GM12801 (cell line): ENCODE results near the gene ADGRG6.

ENCODE experiments used
- CTCF ChIP-seq: IDR thresholded peaks from one replicate; pipeline ENCODE4 v1.5.1; 2011; ENCODE audit warnings: control low read depth; ENCODE audit not compliant: insufficient read length; ENCODE audit errors: extremely low read depth

Gene ADGRG6

DNA sequence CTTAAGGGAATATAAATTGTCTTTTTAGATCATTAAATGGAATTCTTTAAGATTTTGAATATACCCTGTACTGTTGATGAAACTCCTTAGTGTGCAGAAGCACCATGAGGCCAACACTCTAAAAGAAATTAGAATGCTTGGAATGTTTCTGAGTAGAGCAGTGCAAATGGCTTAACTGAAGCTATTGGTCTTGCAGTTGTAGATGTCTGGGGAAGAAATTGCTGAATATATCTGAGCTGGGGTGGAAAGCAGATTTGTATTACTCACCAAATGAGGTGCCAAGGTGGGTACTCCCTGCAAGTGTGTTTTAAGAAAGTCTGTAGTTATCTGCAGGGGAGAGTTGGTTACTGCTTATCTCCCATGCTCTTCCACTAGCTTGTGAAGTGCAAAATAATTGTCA is 119.0 kb downstream of the ADGRG6 start:
- TF ChIP-seq CTCF, result no peak

DNA sequence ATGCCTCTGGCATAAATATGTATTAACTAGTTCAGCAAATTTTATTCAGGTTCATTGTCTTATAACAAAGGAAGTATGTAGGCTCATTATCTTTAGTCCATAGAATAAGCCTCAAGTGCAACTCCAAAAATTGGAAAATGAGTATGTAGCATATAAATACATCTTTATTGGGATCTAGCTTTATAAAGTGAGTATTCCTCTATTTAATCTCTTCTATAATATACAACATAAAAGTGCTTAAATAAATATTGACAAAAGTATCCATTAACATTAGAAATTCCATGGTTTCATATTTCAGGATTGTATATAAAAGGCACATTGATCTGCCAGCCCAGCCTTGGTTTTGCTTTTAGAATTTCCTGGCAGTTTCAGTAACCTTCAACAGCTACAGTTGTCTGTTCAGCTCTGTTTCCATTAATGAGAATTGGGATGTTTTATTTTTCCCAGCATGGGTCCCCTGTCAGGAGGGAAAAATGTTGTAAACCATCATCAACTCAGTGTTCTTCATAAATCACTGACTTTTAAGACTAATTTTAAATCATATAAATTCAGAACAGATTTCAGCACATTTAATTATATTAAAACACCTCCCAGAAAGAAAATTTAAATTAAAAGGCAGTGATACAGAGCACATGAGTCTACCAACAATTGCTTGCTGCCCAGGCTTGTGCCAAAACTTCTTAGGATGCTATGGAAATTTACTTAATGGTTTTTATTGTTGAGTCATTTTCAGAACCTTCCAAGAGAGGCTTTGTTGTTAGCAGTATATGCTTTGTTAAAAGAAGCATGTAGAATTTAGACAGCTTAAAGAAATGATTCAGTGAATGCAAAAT is 119.7 kb downstream of the ADGRG6 start:
- TF ChIP-seq CTCF, result no peak

DNA sequence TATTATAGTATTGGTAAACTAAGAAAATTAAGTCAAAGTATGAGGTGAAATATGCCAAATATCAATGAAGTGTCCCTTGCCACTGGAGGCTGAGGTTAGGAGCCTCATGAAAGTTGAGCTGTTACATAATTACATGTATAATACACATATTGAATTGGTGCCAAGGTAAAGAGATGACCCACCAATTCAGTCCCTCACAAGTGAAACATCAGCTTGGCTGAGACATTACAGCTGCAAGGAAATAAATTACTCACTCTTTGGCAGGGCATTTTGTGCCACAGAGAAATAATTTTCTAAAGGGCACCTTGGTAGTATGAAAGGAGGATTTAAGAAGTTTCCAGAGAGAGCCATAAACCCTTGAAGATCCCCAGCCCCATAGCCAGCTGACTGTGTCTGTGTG is 127.4 kb downstream of the ADGRG6 start:
- TF ChIP-seq CTCF, result no peak

DNA sequence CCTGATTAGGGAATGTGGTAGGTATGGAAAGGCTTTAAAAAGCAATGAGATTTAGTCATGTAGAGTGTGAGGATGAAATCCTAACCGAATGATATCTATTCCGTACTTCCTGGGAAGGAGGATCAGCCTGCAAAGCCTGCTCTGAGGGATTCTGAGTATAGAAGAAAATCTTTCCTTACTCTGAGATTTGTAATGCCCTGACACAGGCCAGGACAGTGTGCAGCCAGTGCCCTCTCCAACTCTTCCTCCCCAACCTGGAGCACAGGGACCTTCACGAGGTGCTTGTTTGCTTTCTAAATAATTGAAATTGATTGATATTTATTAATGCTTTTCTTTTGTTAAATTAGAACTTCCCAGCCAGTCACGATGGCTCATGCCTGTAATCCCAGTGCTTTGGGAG is 131.6 kb downstream of the ADGRG6 start:
- TF ChIP-seq CTCF, result no peak

DNA sequence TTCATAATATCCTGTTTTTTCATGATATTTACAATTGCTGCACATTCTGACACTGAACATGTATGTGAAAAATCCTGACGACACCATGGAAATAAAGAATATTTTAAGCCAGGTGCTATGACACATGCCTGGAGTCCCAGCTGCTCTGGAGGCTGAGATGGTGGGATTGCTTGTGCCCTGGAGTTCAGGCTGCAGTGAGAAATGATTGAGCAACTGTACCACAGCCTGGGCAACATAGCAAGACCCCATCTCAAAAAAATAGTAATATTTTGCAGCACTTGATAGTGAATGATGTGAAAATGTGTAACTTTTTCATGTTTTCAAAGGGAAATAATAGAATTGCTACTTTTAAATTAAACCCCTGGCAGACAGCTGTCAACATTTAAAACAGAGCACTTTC is 137.1 kb downstream of the ADGRG6 start:
- no peak for TF ChIP-seq CTCF

DNA sequence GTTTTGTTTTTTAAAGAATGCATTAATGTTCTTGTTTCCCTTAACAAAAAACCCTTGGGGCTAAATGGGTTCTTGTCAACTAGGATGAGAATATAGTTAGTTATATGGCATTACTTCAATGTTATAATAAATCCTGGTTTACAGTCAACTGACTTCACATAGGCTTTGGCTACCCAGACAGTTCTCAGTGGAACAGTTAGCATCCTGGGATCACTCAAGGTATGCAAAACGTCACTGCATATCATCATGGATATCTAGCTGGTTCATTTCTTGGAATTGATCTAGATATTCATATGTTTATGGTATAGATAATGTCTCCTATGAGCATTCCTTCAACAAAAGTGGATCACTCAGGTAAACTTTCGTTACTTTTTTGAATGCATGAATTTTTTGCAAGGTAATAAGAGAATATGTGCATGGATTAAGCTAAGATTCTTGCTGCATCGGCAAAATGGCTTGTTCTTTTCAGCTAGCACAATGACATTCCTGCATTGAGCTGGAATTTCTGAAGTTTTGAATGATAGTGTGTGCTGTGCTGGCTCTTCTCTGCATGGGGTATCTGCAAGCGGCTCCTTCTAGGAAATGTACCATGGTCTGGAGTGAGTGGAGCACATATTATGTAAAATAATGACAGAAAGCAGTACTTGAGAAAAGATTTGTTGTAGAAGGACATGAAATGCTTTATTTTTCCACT is 138.9 kb downstream of the ADGRG6 start:
- no peak for TF ChIP-seq CTCF

DNA sequence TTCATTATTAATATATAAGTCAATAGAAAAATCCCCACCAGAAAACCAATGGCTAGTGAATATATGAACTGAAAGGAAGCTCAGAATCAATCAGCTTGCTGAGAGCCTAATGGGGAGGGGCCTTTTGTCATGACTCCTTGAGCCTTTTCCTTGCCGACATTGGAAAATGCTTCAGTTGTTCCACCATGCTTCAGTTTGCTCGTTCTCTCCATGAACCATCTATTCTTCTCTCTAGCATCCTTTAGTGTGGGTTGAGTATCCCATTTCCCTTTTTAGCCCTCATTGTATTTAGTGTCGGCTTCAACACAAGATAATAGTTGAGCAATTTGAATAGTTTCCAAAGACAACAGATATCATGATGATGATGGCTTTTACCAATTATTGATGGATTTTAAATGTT is 139.9 kb downstream of the ADGRG6 start:
- TF ChIP-seq CTCF, result no peak
